NCI-H1436 treated with DMSO at 0.1 percent for 48 hours (cell line): Measurements from ENCODE around the gene OR52H1.

Experiments used
- DNase-seq: peaks from one replicate; lab custom pipeline; 2025; lab: John Stamatoyannopoulos, UW

OR52H1 gene

GRCh38 chr11:5531053-5531831 lies 17.1 kb downstream of the OR52H1 start:
- no peak for DNase-seq

GRCh38 chr11:5528495-5528894 lies 19.8 kb downstream of the OR52H1 start:
- DNase-seq, result no peak

- no peak for DNase-seq
Measured at GRCh38 chr11:5527716-5528115, 20.6 kb downstream of the OR52H1 start.

DNA sequence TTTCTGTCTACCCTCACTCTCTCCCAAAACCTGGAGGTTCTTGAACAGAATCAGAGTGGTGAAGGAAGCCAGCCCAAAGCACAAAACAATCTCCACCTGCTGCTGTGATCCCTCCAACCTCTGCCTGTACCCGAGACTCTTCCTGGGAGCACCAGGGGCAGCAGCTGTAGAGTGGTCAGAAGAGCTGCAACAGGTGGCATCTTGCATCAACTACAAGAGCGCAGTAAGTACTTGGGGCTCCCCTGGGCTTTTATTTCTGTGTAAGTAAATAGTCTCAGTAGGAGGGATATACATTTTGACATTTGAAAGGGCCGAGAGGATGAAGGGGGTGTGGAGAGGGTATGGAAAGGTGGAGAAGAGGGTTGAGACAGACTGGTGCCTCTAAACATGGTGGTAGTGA lies 23.6 kb downstream of the OR52H1 start:
- no peak for DNase-seq

DNA sequence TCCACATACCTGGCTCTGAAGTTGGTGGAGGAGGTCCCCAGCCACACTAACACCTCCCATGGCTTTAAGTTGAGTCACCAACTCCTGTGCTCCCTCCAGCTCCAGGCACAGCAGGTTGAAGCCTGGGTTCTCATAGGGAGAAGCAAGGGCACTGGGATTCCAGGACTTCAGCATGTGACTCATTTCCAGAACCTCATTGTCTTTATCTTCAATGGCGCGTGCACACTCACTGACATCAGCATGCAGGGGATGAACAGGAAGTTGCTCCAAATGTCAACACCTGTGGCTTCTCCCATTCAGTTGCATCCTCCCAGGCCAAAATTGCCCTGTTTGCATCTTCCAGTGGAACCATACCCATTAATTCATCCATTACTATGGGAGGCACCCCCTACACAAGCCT lies 26.0 kb downstream of the OR52H1 start:
- DNase-seq, result no peak

- no peak for DNase-seq
Measured at GRCh38 chr11:5521540-5521939, 26.8 kb downstream of the OR52H1 start.

- DNase-seq, result no peak
Measured at GRCh38 chr11:5516599-5516998, 31.7 kb downstream of the OR52H1 start, which contains the start of gene UBQLNL. Gene UBQLNL (minus strand): TSS chr11:5516699. CDS start chr11:5516441, 258 bp downstream.

DNA sequence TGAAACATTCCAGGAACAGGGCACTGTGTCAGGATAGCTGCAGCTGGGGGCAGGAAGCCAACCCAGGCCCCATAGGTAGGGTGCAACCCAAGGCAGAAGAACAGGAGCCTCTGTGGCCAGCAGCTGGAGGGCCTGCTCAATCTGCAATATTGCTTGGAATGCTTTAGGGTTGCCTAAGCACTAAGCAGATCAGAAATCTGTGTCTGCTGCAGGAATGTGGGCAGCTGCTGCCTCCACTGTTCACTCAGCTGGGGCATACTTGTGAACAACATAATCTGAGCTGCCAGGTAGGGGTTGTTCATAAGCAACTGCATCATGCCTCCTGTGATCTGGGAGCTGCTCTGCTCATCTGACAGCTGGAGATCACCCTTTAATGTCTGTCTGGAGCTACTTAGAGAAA lies 33.5 kb downstream of the OR52H1 start:
- no peak for DNase-seq

- DNase-seq, result no peak
Measured at GRCh38 chr11:5509803-5510202, 38.5 kb downstream of the OR52H1 start, which contains the start of gene UBQLN3. Gene UBQLN3 (minus strand): TSS chr11:5509957. CDS start chr11:5509558, 399 bp downstream.

- DNase-seq, result no peak
Measured at GRCh38 chr11:5508605-5509004, 39.7 kb downstream of the OR52H1 start.

DNA sequence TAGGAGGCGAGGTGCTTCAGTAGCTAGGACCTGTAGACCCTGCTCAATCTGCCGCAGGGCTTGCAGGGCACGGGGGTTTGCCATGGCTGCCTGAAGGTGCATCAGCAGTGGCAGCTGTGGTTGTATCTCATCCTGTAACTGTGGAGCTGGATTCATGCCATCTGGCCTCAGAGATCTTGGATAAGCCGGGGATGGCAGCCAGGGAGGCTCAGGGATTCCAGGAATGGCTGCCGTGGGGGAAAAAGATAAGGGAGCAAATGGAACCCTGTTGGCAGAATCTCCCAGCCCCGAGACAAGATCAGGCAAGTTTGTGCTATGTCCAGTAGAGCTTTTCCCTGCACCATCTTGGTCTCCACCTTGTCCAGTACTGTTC lies 40.4 kb downstream of the OR52H1 start:
- no peak for DNase-seq

DNA sequence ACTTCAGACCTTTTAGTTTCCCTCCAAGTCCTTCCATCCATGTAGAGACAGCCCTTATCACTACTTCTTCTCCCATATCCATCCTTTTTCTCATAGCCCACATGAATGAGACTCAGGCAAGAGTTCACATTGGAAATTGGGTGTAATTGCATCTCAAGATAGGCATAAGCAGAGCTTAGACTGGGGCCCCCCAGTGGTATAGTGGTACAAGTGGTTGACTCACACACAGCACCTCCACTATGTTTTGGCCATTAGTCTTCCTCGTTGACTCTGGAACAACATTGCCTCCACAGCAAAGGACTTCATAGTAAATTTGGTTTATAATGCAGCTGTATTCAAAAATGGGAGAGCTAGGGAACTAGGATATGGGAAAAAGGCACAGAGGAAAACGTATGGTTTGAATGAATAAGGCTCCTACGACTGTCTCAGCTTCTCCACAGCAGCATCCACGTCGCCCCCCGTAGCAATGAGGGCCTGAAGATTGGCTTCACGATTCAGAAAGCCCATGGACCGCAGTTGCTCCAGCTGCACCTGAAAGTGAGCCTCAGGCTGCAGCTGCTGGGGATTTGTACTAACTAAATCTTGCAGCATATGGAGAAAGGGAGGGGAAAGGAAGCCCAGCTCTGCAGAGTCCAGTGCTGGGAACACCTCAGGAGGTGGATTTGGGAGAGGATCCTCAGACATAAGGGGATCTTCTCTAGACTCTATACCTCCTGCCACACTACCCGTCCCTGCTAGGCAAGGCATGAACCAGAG lies 41.0 kb downstream of the OR52H1 start:
- DNase-seq, result no peak

- no peak for DNase-seq
Measured at GRCh38 chr11:5505363-5506048, 42.8 kb downstream of the OR52H1 start.

DNA sequence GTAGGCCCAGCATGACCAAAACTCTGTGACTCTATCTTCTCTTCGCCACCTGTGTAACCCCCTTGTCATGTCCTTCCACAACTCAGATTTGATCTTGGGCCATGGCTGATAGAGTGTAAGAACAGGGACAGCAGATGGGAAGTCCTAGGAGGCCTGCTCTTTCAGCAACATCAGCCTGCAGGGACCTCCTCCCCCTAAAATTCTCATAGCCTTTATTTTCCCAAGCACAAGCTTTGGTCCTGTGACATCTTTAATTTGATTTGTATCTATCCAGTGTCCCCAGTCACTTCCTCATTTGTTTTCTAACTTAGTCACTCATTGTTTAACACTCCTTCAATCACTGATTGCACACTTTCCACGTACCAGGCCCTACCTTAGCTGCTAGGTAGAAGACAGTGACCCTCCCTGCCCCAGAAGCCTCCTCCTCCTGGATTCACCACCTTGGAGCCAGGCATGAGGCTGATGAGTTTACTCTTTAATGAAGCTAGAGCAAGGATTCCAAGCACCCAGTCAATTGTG lies 43.9 kb downstream of the OR52H1 start:
- DNase-seq, result no peak

- DNase-seq, result no peak
Measured at GRCh38 chr11:5500393-5500801, 47.9 kb downstream of the OR52H1 start.

GRCh38 chr11:5499671-5500070 lies 48.7 kb downstream of the OR52H1 start:
- DNase-seq, result no peak
